Measurements from ENCODE around the gene IHH. TPM values are rescaled to one million over a fixed set of nuclear protein-coding genes. Genes with fewer than 3 reads are reported as not detected.
A peak's percentile ranks its signal among the peaks of the same experiment; 100 is the strongest.

IHH gene
- total and polyA plus RNA-seq, 5 donors from 2014 or later: not detected

DNA sequence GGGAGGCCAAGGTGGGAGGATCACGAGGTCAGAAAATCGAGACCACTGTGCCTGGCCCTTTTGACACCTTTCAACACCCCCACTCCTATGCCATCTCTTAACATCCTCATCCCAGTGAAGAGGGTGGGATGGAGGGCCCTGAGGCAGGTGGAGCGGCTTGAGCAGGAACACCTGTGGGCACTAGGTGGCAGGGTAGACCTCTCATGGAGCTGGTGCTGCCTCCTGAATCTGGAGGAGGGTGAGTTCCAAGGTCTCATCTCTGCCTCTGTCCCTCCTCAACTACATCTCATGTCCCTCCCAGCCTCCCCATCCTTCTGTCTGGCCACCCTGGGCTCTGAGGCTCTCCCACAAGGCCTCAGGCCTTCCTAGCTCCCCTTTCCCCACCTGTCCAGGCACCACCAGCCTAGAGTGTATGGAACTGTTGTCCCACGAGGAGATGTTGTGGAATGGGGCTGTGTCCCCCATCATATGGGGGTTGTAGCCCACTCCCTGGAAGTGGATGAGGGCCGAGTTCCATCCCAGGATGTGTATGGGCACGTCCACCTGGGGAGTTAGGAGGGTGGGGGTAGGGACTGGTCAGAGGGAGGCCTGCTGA lies 50.5 kb downstream of the IHH start:
- no peak for ATAC-seq (ENCODE audit: low read depth in 2 of 2)
- DNase-seq: peak in 1 of 3 donors; percentile 30

DNA sequence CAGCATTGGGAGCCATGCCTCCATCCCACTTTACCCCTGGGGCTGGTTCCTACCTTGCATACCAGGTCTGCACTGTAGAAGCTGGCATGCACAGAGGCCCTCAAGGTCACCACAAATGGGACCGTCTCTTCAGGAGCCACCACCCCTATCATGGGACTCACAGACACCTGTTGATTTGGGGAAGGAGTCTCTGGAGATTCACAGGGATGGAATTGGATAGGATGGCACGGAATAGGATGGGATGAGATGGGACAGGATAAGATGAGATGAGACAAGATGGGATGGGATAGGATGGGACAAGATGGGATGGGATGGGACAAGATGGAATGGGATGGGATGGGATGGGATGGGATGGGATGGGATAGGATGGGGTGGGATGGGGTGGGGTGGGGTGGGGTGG lies 51.4 kb downstream of the IHH start:
- no peak overlapping the region for H3K4me3 Mint-ChIP-seq
- no peak overlapping the region for H3K4me3 ChIP-seq (ENCODE audit: low read depth, low read length)
- H3K36me3 Mint-ChIP-seq: no peaks in the 10 kb centered on the region
- H3K4me1 ChIP-seq (ENCODE audit: control insufficient read depth, insufficient read depth, low read length, poor library complexity, severe bottlenecking): no peaks in the 10 kb centered on the region
- H3K27ac Mint-ChIP-seq: no peak overlapping the region
- no peaks in the 10 kb centered on the region for H3K9me3 ChIP-seq (ENCODE audit: control insufficient read depth in 2 of 2, low read length in 2 of 2)
- DNase-seq: no peak
- H3K4me1 Mint-ChIP-seq: no peaks in the 10 kb centered on the region
- H3K27me3 ChIP-seq (ENCODE audit: control insufficient read depth, insufficient read depth, low read length): peaks cover 2% of the 10 kb centered on the region
- no peak for ATAC-seq (ENCODE audit: low read depth in 2 of 2)
- peaks cover 0 to 2% (median 0%) of the 10 kb centered on the region in 7 donors for H3K9me3 Mint-ChIP-seq
- peaks cover 32% of the 10 kb centered on the region for H3K27me3 Mint-ChIP-seq
- H3K36me3 ChIP-seq (ENCODE audit: control insufficient read depth, insufficient read depth, low read length): no peaks in the 10 kb centered on the region
- no peak overlapping the region for H3K27ac ChIP-seq (ENCODE audit: insufficient read depth, low read length, poor library complexity, severe bottlenecking)

More for the DNA sequence above, 50.5 kb downstream of the IHH start:
- no peak overlapping the region for H3K27ac ChIP-seq (ENCODE audit: insufficient read depth, low read length, poor library complexity, severe bottlenecking)
- Mint-ChIP-seq H3K36me3 (no peaks in the 10 kb centered on the region), H3K9me3 (peaks cover 0 to 3% (median 0%) of the 10 kb centered on the region in 7 donors), H3K27me3 (peaks cover 26% of the 10 kb centered on the region), H3K4me3 (no peak overlapping the region), H3K27ac (no peak overlapping the region), H3K4me1 (no peaks in the 10 kb centered on the region)
- no peaks in the 10 kb centered on the region for H3K27me3 ChIP-seq (ENCODE audit: control insufficient read depth, insufficient read depth, low read length)
- H3K36me3 ChIP-seq (ENCODE audit: control insufficient read depth, insufficient read depth, low read length): no peaks in the 10 kb centered on the region
- H3K4me3 ChIP-seq (ENCODE audit: low read depth, low read length): no peak overlapping the region
- H3K9me3 ChIP-seq (ENCODE audit: control insufficient read depth in 2 of 2, low read length in 2 of 2): no peaks in the 10 kb centered on the region
- H3K4me1 ChIP-seq (ENCODE audit: control insufficient read depth, insufficient read depth, low read length, poor library complexity, severe bottlenecking): no peaks in the 10 kb centered on the region

Other genes with a start within 250 kb of the IHH start
- gene PRKAG3, start 229.1 kb downstream of the IHH start, total RNA-seq: not detected
- gene PRKAG3, start 229.1 kb downstream of the IHH start, polyA plus RNA-seq: not detected
- gene WNT6, start 201.1 kb downstream of the IHH start, total RNA-seq: not detected
- not detected for gene WNT6, start 201.1 kb downstream of the IHH start, polyA plus RNA-seq
- 10.8 TPM for gene WNT10A, start 180.1 kb downstream of the IHH start, total RNA-seq
- gene WNT10A, start 180.1 kb downstream of the IHH start, polyA plus RNA-seq: 10 to 100 TPM in 1 of 4 donors, 1 to 10 TPM in 3; 6.3 to 11.0 (median 8.8) TPM
- gene CDK5R2, start 101.3 kb downstream of the IHH start, total RNA-seq: not detected
- gene CDK5R2, start 101.3 kb downstream of the IHH start, polyA plus RNA-seq: not detected
- not detected for gene FEV, start 75.7 kb downstream of the IHH start, total RNA-seq
- gene FEV, start 75.7 kb downstream of the IHH start, polyA plus RNA-seq: not detected
- gene CRYBA2, start 67.5 kb downstream of the IHH start, total RNA-seq: not detected
- gene CRYBA2, start 67.5 kb downstream of the IHH start, polyA plus RNA-seq: not detected
- gene CFAP65, start 19.4 kb downstream of the IHH start, total RNA-seq: not detected
- not detected for gene CFAP65, start 19.4 kb downstream of the IHH start, polyA plus RNA-seq
- 12.9 TPM for gene NHEJ1, start 99.9 kb upstream of the IHH start, total RNA-seq
- gene NHEJ1, start 99.9 kb upstream of the IHH start, polyA plus RNA-seq: 10 to 100 TPM; 24.6 to 29.1 (median 26.8) TPM
- 1.3 TPM for gene SLC23A3, start 109.1 kb upstream of the IHH start, total RNA-seq
- gene SLC23A3, start 109.1 kb upstream of the IHH start, polyA plus RNA-seq: not detected
- gene CNPPD1, start 116.0 kb upstream of the IHH start, total RNA-seq: 68.2 TPM
- 100 to 1,000 TPM; 100 to 143 (median 113) TPM for gene CNPPD1, start 116.0 kb upstream of the IHH start, polyA plus RNA-seq
- gene RETREG2, start 117.4 kb upstream of the IHH start, total RNA-seq: 84.7 TPM
- gene RETREG2, start 117.4 kb upstream of the IHH start, polyA plus RNA-seq: 10 to 100 TPM; 62.8 to 89.7 (median 72.1) TPM
- 70.8 TPM for gene ZFAND2B, start 145.9 kb upstream of the IHH start, total RNA-seq
- gene ZFAND2B, start 145.9 kb upstream of the IHH start, polyA plus RNA-seq: 10 to 100 TPM; 54.4 to 72.1 (median 64.0) TPM
- gene ABCB6, start 158.0 kb upstream of the IHH start, total RNA-seq: 6.0 TPM
- gene ABCB6, start 158.0 kb upstream of the IHH start, polyA plus RNA-seq: 1 to 10 TPM; 1.5 to 3.9 (median 1.7) TPM
- 68.0 TPM for gene ATG9A, start 168.7 kb upstream of the IHH start, total RNA-seq
- 10 to 100 TPM; 18.7 to 21.0 (median 19.0) TPM for gene ATG9A, start 168.7 kb upstream of the IHH start, polyA plus RNA-seq
- 123 TPM for gene ANKZF1, start 168.9 kb upstream of the IHH start, total RNA-seq
- 10 to 100 TPM; 23.5 to 37.5 (median 28.5) TPM for gene ANKZF1, start 168.9 kb upstream of the IHH start, polyA plus RNA-seq
- gene GLB1L, start 184.5 kb upstream of the IHH start, total RNA-seq: 0.86 TPM
- gene GLB1L, start 184.5 kb upstream of the IHH start, polyA plus RNA-seq: 1 to 10 TPM in 1 of 4 donors, under 1 TPM in 2, not detected in 1; 0.78 to 1.1 (median 0.90) TPM
- 21.9 TPM for gene STK16, start 184.6 kb upstream of the IHH start, total RNA-seq
- 10 to 100 TPM; 14.8 to 26.1 (median 19.1) TPM for gene STK16, start 184.6 kb upstream of the IHH start, polyA plus RNA-seq
- gene TUBA4B, start 192.3 kb upstream of the IHH start, total RNA-seq: not detected
- gene TUBA4B, start 192.3 kb upstream of the IHH start, polyA plus RNA-seq: not detected
- gene TUBA4A, start 193.0 kb upstream of the IHH start, total RNA-seq: 245 TPM
- gene TUBA4A, start 193.0 kb upstream of the IHH start, polyA plus RNA-seq: 100 to 1,000 TPM; 217 to 323 (median 270) TPM
- gene DNAJB2, start 218.4 kb upstream of the IHH start, total RNA-seq: 133 TPM
- 1 to 10 TPM; 6.0 to 7.3 (median 6.2) TPM for gene DNAJB2, start 218.4 kb upstream of the IHH start, polyA plus RNA-seq
- gene PTPRN, start 248.5 kb upstream of the IHH start, total RNA-seq: not detected
- under 1 TPM in 1 of 4 donors, not detected in 3; 0.28 TPM for gene PTPRN, start 248.5 kb upstream of the IHH start, polyA plus RNA-seq

All from CD4-positive, CD25-positive, alpha-beta regulatory T cell (primary cell).